GM18861 (cell line): Measurements from ENCODE around the gene ANXA3.
"Not testable (repeated sequence)": the region's sequence is repeated elsewhere in the genome, so short reads cannot be mapped to it uniquely, and the experiment has no call there.

ENCODE experiments used
- ATAC-seq: cut with Tn5 transposase; IDR thresholded peaks from one replicate; pipeline ENCODE4 v1.9.1; 2021; ENCODE audit not compliant: unreplicated experiment

Gene ANXA3, protein sequence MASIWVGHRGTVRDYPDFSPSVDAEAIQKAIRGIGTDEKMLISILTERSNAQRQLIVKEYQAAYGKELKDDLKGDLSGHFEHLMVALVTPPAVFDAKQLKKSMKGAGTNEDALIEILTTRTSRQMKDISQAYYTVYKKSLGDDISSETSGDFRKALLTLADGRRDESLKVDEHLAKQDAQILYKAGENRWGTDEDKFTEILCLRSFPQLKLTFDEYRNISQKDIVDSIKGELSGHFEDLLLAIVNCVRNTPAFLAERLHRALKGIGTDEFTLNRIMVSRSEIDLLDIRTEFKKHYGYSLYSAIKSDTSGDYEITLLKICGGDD

DNA sequence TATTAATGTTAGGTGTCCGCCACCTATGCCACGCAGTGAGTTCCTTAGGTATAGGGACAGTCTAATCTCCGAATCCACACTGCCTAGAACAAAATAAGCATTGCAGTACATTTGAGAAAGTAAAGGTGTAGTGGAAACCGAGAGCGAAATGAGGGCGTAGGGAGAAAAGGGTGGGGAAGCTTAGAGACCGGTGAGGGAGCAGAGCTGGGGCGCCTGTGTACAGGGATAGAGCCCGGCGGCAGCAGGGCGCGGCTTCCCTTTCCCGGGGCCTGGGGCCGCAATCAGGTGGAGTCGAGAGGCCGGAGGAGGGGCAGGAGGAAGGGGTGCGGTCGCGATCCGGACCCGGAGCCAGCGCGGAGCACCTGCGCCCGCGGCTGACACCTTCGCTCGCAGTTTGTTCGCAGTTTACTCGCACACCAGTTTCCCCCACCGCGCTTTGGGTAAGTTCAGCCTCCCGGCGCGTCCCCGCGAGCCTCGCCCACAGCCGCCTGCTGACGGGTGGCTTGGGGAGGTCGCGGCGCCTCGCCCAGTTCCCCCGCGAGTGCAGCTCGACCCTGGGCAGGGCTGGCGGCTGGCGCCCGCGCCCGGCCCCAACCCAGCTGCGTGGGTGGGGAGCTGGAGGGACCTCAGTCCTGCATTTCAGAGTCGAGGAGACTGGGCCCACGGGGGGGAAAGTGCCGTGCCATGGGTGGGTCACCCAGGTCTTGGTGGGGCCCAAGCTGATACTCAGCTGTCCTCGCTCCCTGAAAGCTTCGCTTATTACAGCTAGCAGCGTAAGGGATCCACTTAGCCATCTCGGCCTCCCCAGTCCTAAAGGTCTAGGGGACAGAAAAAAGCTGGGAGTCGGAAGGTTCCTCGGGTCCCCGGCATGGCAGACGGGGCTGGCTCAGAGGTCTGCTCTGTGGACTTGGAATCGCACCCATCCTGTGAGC lies at the start of gene ANXA3:
Gene ANXA3, plus strand, starts transcription at position 351 of the 932 bp plus-strand sequence. CDS start 2,704 bp downstream, outside the sequence.
- ATAC-seq: no peak

DNA sequence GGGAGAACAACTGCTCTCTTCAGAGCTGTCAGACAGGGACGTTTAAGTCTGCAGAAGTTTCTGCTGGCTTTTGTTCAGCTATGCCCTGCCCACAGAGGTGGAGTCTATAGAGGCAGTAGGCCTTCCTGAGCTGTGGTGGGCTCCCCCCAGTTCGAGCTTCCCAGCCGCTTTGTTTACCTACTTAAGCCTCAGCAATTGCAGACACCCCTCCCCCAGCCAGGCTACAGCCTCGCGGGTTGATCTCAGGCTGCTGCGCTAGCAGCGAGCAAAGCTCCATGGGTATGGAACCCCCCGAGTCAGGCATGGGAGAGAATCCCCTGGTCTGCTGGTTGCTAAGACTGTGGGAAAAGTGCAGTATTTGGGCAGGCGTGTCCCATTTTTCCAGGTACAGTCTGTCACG lies 45.3 kb upstream of the ANXA3 start:
- not testable (repeated sequence) for ATAC-seq

DNA sequence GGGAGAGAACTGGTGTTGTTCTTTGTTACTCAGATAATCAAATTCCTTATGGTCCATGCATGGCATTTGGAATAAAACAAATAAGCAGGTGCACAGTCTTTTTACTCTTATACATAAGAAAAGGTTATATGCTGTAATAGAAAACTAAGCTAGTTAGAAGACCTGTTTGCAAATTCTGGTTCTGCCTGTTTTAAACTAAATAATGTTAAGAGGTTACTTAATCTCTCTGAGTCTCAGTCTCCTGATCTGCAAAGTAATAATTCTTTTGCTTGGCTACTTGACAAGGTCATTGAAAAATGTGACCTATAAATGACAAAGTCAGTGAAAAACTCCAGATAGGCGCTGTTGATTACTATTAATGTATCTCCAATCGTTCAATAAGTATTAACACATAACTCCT lies 42.5 kb upstream of the ANXA3 start:
- ATAC-seq: no peak

DNA sequence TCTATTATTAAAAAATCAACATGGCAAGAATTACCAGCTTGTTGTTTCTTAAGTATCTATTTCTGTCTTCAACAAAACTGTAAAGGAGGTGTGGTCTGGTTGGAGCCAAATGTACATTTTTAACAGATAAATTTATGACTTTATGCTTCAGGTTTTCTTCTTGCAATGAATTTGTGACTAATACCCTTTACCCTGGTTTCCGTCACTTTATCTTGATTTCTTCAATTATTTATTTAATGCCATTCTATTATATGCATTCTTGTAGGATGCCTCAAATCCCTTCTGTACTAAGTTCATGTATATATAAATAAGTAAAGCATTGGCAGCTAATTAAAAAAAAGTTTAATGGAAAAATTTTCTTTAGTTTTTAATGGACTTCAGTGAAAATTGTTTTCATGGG lies 41.5 kb upstream of the ANXA3 start:
- no peak for ATAC-seq

DNA sequence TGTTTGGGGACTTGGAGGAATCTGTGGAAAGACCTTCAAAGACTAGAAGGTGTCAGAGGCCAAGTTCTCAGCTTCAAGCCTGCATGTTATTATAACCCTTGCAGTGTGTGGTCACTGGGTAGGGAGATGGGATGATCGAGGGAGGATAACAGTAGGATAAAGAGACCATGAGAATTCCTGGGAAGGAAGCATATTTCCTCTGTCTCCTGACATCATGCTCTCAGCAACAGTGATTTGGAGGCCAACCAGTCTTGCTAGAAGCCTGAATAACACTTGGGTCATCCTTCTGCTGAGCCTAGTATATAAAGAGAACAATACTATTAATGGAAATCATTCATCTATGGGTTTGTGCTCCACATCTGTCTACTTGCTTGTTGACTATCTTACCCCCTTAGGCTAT lies 40.9 kb upstream of the ANXA3 start:
- ATAC-seq: no peak

DNA sequence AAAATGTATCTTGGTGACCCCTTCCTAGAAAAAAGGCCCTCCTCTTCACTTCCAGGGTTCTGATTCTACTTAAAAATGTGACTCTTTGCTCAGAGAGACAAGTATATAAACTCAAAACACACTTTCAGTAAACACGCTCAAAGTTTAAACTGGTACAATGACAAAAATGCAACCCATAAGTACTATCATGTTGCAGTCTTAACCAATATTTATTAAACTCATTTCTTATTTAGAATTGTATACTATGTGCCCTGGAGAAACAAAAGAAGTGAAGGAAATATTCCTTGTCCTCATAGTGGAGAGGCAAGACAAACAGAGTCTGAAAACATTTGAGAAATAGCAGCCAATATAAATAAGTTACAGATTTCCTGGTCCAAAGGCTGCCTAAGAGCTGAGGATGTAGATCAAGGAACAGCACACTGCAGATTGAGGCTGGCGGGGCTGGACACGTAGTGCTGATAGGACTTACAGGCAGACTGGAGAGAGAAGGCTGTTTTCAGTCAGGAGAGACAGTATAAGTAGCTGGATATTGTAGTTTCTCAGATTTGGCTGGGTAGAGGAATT lies 39.1 kb upstream of the ANXA3 start:
- no peak for ATAC-seq

GRCh38 chr4:78513411-78513975 lies 38.1 kb upstream of the ANXA3 start:
- no peak for ATAC-seq

- no peak for ATAC-seq
These were observed 34.4 kb upstream of the ANXA3 start for GRCh38 chr4:78517050-78517652.

- no peak for ATAC-seq
These were observed 33.0 kb upstream of the ANXA3 start for GRCh38 chr4:78518561-78518960.

GRCh38 chr4:78519962-78520361 lies 31.6 kb upstream of the ANXA3 start:
- no peak for ATAC-seq

DNA sequence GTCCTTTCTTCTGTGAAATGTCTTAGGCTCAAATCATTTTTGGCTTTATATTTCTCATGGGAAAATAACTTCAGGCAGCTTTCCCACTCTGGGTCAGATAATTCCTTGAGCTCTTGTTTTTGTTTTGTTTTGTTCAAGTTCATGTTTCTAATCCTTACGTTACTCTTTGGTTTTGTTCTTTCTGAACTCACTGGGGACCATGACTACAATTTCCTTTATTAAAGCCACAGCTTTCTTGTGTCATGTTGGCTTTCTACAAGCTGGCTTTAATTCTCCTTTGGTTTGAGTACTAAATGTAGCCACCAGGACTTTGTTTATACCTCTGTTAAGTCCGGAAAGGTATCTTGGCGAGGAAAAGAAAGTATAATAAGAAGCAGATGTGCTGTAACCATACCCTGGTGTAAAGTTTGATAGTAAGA lies 30.8 kb upstream of the ANXA3 start:
- no peak for ATAC-seq

- ATAC-seq: no peak
These were observed 27.6 kb upstream of the ANXA3 start for GRCh38 chr4:78524009-78524408.

DNA sequence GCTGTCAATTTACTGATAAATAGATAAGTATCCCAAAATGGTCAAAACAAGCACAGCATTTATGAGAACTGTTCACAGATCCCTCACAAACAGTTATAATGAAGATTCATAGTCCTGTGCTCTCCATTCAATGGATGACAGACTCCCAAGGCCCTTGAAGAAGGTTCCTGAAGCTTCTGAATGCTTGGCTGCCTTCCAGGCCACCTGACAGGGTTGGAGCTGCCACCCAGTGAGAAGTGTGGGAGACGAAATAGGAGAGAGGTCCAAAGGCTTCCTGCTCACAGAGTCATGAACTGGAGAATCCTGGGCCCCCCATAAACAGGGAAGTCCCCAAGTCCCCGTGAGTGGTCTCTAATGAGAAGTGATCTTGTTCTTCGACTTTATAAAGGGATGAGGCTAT lies 26.0 kb upstream of the ANXA3 start:
- ATAC-seq: no peak

DNA sequence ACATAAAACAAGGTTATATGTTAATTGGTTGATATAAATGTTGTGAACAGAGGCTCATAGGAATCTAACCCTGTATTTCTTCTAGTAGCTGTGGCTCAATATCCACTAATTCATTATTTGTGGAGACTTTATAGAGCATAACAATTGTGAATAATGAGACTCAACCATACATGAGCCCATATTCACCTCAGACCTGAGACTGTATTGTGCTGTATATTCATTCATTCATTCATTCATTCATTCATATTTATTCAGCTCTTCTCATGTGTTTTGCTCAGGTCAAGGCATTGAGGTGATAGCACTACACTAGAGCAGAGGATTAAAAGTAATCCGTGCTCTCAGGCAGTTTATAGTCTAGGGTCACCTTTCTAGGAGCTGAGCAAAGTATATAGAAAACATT lies 24.5 kb upstream of the ANXA3 start:
- no peak for ATAC-seq

DNA sequence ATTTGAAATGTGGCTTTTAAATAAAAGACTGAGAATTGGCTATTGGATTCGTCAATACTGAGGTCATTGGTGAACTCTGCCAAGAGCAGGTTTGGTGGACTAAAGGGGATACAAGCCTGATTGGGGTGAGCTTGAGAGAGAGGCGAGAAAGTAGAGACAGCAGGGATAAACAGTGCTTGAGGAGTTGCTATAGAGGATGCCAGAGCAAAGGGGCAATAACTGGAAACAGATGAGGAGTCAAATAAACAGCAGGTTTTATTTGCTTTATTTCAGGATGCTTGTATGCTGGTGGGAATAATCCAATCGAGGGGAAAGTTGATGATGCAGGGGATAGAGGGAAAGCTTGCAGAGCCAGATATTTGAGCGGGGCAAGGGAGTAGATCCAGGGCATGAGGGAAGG lies 24.0 kb upstream of the ANXA3 start:
- ATAC-seq: no peak

DNA sequence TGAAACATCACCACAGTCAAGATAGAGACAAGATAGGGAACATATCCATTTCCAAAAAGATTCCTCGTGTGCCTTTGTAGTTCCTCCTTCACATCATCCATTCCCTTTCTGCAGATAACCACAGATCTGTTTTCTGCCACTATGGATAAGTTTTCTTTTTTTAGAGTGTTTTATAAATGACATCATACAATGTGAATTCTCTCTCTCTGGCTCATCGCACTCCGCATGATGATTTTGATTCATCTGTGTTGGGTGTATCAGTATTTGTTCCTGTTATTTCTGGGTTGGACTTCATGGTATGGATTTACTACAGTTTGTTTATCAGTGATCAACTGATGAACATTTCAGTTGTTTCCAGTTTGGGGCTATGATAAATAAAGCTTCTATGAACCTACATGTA lies 23.2 kb upstream of the ANXA3 start:
- no peak for ATAC-seq

- no peak for ATAC-seq
These were observed 21.9 kb upstream of the ANXA3 start for GRCh38 chr4:78529569-78530209.

- no peak for ATAC-seq
These were observed 19.5 kb upstream of the ANXA3 start for GRCh38 chr4:78532046-78532445.

DNA sequence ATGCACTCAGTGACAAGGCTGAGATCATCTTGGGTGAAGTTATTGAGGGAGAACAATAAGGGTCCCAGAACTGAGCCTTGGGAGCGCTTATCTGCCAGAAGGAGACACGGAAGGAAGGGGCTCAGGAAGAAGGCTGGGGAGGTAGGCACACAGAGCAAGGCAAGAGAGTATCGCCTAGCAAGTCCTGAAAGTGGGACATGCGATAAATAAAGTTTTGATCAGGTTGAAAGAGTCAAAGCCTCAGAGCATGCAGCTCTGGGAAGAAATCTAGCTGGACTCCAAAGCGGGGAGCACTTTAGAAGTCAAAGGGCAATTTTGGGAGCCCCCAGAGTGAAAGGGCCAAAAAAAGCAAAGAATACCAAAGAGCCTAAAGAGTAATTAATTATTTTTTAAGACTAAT lies 17.7 kb upstream of the ANXA3 start:
- no peak for ATAC-seq

DNA sequence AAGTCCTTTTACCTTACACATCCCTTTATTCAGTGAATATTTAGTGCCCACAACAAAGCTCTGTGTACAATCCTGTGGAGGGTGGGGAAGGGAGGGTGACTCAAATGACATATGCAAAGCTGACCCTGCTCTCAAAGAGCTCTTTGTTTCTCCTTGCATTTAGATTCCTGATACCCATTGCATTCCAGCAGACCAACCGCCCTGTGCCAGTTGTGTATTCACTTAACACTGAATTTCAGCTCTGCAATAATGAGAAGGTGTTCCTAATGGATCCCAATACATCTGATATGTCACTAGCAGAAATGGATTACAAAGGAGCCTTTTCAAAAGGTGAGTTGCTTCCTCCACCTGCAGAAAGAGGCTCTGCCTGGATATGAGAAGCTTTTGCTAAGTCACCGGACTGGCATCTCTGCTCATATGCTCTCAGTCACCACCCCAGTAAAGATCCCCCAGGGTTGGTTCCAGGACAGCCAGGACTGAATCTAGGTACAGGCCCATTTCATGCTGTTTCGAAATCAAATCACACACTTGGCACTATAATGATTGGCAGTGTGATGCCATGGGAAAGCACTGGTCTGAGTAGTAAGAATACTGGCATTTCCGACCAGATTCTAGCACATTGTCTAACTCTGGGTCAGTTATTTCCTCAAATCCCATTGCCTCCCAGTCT lies 17.1 kb upstream of the ANXA3 start:
- ATAC-seq: no peak
